Glomerular visceral epithelial cell (primary cell): ENCODE data around the gene TAS1R3.

Source experiments
- DNase-seq: peaks from one replicate; pipeline ENCODE4 v3.0.0-alpha.2; 2016; ENCODE audit errors: extremely low spot score

Gene TAS1R3

DNA sequence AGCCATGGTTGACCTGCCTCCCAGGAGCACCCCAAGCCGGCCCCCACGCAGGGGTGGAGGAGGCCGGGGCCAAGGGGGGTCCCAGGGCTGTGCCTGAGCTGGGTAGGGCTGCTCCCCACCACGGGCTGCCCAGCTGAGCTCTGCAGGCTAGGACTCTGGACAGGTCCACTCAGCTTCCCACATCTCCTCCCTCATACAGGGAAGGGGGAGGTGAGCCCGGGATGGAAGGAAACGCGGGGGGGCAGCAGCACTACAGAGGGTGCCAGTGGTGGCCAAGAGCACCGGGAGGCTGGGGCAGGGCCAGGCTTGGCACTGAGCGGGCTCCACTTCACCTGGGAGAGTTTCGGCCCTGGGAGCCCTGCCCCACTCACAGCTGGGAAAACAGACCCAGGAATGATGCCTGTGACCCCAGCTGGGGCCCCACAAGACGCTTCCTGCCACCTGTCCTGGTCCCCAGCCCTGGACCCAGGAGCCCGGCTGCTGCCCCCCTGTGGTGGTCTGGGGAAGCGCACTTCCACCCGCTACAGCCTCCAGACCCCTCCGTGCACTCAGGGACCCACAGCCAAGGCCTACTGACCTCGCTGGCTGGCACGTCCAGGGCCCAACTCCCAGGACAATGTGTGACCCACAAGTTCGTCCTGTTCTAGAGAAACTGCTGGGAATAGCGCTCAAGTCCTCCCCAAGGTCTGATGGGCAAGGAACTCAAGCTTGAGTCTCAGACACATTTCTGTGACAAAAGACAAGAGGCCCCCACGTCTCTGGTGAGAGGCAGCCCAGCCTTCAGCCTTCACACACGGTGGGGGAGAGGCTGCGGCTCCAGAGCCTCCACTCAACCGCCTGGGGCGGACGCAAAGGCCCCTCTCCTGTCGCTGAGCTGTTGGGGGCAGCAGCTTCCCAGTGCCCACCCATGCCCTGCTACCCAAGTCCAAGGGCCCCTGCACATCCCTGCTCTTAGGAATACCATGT lies 40.9 kb downstream of the TAS1R3 start:
- peak; percentile 76 for DNase-seq

GRCh38 chr1:1373051-1373814 lies 42.2 kb downstream of the TAS1R3 start:
- no peak for DNase-seq

GRCh38 chr1:1373815-1374588 lies 42.9 kb downstream of the TAS1R3 start:
- DNase-seq = no peak

- no peak for DNase-seq
Observed at GRCh38 chr1:1374589-1374928, 43.5 kb downstream of the TAS1R3 start.

DNA sequence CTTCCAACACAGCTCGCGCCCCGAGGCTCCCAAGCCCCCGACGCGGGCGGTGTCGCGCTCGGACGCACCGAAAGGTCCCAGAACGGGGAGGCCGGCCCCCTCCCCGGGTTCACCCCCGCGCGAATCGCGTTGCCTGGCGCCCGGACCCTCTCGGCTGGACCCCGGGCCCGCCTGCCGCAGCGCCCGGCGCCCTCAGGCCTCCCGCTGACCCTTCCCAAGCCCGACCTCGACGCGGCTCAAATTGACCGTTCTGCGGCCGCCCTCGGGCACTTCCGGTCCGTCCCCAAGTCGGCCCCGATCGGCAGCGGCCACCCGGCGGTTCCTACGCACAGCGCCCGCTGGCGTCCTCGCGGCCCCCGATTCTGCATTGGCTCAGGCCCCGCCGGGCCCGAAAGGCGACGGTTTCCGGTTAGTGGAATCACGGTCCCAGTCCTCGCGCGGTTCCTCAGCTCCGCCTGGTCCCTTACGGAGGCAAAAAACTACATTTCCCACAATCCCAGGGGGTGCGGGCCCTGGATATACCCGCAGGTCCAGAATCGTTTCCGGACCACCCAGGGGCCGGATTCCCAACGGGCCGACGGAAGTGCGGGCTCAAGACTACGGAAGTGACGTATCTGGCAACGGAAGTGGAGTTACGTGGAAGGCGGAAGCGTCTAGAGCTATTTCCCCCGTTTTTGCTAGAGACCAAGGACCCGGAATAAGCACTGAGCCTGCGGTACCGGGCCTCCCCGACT lies 44.0 kb downstream of the TAS1R3 start, which contains the start of gene AURKAIP1:
Gene AURKAIP1 (minus strand): TSS at position 279 of the 734 bp plus-strand sequence. CDS start 451 bp downstream, outside the sequence.
- DNase-seq = peak; percentile 100

DNA sequence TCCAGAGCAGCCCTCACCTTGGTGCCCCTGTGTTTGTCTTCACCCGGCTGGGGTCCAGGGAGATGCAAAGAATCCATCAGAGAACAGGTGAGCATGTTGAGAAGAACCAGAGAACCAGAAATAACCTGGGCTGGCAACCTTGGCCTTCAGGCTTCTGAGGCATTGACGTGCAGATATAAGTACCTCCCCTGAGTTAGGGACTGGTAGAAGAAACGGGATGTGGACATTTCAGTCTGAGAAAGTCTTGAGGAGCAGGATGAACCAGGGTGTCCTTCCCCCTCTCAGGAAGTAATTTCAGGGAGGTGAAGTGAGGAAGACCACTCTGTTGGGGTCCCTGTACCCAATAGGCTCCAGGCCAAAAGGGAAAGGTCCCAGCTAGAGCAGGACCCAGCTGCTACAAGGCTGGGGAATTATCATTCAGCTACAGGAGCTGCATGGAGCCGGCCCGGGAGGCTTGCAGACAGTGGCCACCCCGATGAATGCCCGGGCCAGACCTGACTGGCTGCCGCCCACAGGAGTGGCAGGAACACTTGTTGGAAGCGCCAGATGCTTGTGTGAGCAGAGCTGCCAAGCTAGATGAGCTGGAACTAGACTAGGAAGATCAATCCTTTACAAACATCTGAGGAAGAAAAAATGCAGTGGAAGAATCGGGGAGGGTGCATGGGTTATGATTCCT lies 45.6 kb downstream of the TAS1R3 start:
- no peak for DNase-seq

- DNase-seq = no peak
Observed at GRCh38 chr1:1377540-1378205, 46.6 kb downstream of the TAS1R3 start.

DNA sequence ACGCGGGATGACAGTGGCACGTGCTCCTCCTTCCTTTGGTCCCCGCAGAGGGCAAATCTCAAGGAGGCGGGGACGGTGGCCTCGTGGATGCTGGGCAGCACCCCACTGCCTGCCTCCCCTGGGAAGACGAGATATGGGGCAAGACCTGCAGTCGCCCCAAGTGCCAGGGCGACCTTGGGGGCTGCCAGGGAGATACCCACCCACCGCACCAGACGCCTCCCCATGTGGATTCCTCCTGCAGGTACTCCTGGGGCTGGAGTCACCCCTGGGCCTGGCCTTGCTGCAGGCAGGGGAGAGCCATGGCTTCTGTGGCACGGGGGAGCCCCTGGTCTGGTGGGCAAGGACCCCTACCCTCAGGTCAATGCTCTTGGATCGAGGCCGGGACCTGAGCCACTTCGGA lies 49.8 kb downstream of the TAS1R3 start:
- DNase-seq = no peak

- no peak for DNase-seq
Observed at GRCh38 chr1:1381294-1381693, 50.2 kb downstream of the TAS1R3 start.
